Activated gamma-delta T cell treated with anti-CD3 and anti-CD28 coated beads, Interleukin-2, amount 50 U/mL, for 16 hours (primary cell): ENCODE results near the gene EXOC3L4.
"Not testable (repeated sequence)": the region's sequence is repeated elsewhere in the genome, so short reads cannot be mapped to it uniquely, and the experiment has no call there.

ENCODE experiments used
- DNase-seq: peaks from one replicate; pipeline ENCODE4 v3.0.0-alpha.2; 2020; ENCODE audit warnings: low read depth

Gene EXOC3L4

GRCh38 chr14:103094406-103095209 is at the start of gene EXOC3L4:
Gene EXOC3L4 (plus strand): TSS chr14:103094725. CDS start chr14:103100220, 5,495 bp downstream.
- no peak for DNase-seq

GRCh38 chr14:103045371-103045869 is 49.1 kb upstream of the EXOC3L4 start:
- no peak for DNase-seq

- not testable (repeated sequence) for DNase-seq
Measured at GRCh38 chr14:103047453-103047852, 47.1 kb upstream of the EXOC3L4 start.

- no peak for DNase-seq
Measured at GRCh38 chr14:103050935-103051334, 43.6 kb upstream of the EXOC3L4 start.

- no peak for DNase-seq
Measured at GRCh38 chr14:103052407-103052806, 42.1 kb upstream of the EXOC3L4 start.

- DNase-seq, result no peak
Measured at GRCh38 chr14:103055695-103056094, 38.8 kb upstream of the EXOC3L4 start.

GRCh38 chr14:103056322-103057027 is 38.0 kb upstream of the EXOC3L4 start:
- DNase-seq, result no peak

GRCh38 chr14:103057028-103057371 is 37.5 kb upstream of the EXOC3L4 start:
- no peak for DNase-seq

GRCh38 chr14:103057372-103058163 is 37.0 kb upstream of the EXOC3L4 start, which contains the start of gene CDC42BPB:
Gene CDC42BPB (minus strand): TSS chr14:103057549. CDS start chr14:103057173, 376 bp downstream.
- peak; percentile 9 for DNase-seq

- DNase-seq, result no peak
Measured at GRCh38 chr14:103058164-103059055, 36.1 kb upstream of the EXOC3L4 start.

- no peak for DNase-seq
Measured at GRCh38 chr14:103059556-103059955, 35.0 kb upstream of the EXOC3L4 start.

- no peak for DNase-seq
Measured at GRCh38 chr14:103061482-103061976, 33.0 kb upstream of the EXOC3L4 start.

- no peak for DNase-seq
Measured at GRCh38 chr14:103064436-103064835, 30.1 kb upstream of the EXOC3L4 start.

GRCh38 chr14:103064978-103065377 is 29.5 kb upstream of the EXOC3L4 start:
- no peak for DNase-seq

GRCh38 chr14:103065861-103066260 is 28.7 kb upstream of the EXOC3L4 start:
- no peak for DNase-seq

GRCh38 chr14:103066399-103066798 is 28.1 kb upstream of the EXOC3L4 start:
- DNase-seq, result no peak

GRCh38 chr14:103067231-103067954 is 27.1 kb upstream of the EXOC3L4 start:
- no peak for DNase-seq

- DNase-seq, result no peak
Measured at GRCh38 chr14:103068351-103069073, 26.0 kb upstream of the EXOC3L4 start.

- DNase-seq, result no peak
Measured at GRCh38 chr14:103070263-103070885, 24.2 kb upstream of the EXOC3L4 start.
